Ascending aorta (tissue), 2 donors: ENCODE data around the gene SLC35E1. TPM values are rescaled to one million over a fixed set of nuclear protein-coding genes. Genes with fewer than 3 reads are reported as not detected.

Source experiments
- DNase-seq, 2 donors: peaks; one replicate each; pipeline ENCODE4 v3.0.0-alpha.2; 2019; ENCODE audit warnings: low spot score in 2 of 2
- H3K27ac ChIP-seq, 2 donors: fragments of 200-600 bp; sonication (generic); one replicate each; pipeline ENCODE4 v1.5.1; 2016 to 2017; ENCODE audit warnings: mild to moderate bottlenecking in 1 of 2
- H3K27me3 ChIP-seq: fragments of 200-600 bp; sonication (generic); one replicate; pipeline ENCODE4 v1.5.1; 2017
- H3K36me3 ChIP-seq, 2 donors: fragments of 200-600 bp; sonication (generic); one replicate each; pipeline ENCODE4 v1.5.1; 2016
- H3K4me1 ChIP-seq, 2 donors: fragments of 200-600 bp; sonication (generic); one replicate each; pipeline ENCODE4 v1.5.1; 2016 to 2017; ENCODE audit warnings: mild to moderate bottlenecking in 1 of 2
- H3K4me3 ChIP-seq, 2 donors: fragments of 200-600 bp; sonication (generic); one replicate each; pipeline ENCODE4 v1.5.1; 2016 to 2017; ENCODE audit warnings: mild to moderate bottlenecking in 1 of 2
- H3K9me3 ChIP-seq, 2 donors: fragments of 200-600 bp; sonication (generic); one replicate each; pipeline ENCODE4 v1.5.1; 2016
- intact Hi-C: fragments of 100-400 bp; cut with DNase I; formaldehyde crosslinking; loops from one replicate; pipeline ENCODE4 v1.15.1; 2023
- total RNA-seq: library from RNA; depleted of rRNA; stranded (reverse); fragments of >200 nt; gene quantifications from one replicate; pipeline ENCODE4 v1.1.0, GENCODE V29; 2016
- TF ChIP-seq, protein P1 (sequence below), 3 experiments: fragments of 200-600 bp in 2 of 3; fragments of 450-650 bp in 1 of 3; sonication (generic) in 2 of 3; IDR thresholded peaks; one replicate each; pipeline ENCODE4 v1.5.1; 2016 to 2019; ENCODE audit warnings: antibody characterized with exemption in 3 of 3, mild to moderate bottlenecking in 1 of 3, moderate library complexity in 1 of 3

SLC35E1 gene
- total RNA-seq, 1 donor from 2014 or later, result 56.3 TPM

DNA sequence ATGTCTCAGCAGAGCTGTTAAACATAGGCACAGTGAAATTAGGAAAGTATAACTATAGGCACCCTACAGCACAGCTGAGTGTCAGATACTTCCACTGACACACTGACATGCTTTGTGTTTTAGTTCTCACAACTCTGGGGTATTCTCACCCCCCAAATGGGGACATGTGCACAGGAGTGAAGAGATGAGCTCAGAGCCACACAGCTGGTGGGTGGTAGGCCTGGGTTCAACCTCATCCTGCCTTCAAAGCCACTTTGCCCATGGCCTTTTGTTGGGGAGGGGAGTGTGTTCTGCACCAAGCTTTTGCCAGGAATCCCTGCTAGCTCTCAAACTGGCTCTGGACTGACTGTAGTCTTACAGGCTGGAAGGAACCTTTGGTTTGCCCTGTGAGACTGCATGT, 1.7 kb upstream of the SLC35E1 start:
- Histone ChIP-seq H3K27me3 (no peaks in the 10 kb centered on the region), H3K9me3 (no peaks in the 10 kb centered on the region), H3K27ac (no peak overlapping the region), H3K4me3 (peak overlapping the region; percentile 63 to 95), H3K4me1 (peaks cover 14 to 23% of the 10 kb centered on the region in 2 donors), H3K36me3 (peaks cover 36 to 48% of the 10 kb centered on the region in 2 donors)
- no peak for DNase-seq
- intact Hi-C loops, result loop anchor here (2.0 to 5.0 kb wide), 2 partner anchors 31 to 88 kb away; partner anchors contain the start of genes CHERP, SMIM7 and TMEM38A
- TF ChIP-seq, protein P1, sequence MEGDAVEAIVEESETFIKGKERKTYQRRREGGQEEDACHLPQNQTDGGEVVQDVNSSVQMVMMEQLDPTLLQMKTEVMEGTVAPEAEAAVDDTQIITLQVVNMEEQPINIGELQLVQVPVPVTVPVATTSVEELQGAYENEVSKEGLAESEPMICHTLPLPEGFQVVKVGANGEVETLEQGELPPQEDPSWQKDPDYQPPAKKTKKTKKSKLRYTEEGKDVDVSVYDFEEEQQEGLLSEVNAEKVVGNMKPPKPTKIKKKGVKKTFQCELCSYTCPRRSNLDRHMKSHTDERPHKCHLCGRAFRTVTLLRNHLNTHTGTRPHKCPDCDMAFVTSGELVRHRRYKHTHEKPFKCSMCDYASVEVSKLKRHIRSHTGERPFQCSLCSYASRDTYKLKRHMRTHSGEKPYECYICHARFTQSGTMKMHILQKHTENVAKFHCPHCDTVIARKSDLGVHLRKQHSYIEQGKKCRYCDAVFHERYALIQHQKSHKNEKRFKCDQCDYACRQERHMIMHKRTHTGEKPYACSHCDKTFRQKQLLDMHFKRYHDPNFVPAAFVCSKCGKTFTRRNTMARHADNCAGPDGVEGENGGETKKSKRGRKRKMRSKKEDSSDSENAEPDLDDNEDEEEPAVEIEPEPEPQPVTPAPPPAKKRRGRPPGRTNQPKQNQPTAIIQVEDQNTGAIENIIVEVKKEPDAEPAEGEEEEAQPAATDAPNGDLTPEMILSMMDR (IDR thresholded peaks at IDR 0.05), result no peak

DNA sequence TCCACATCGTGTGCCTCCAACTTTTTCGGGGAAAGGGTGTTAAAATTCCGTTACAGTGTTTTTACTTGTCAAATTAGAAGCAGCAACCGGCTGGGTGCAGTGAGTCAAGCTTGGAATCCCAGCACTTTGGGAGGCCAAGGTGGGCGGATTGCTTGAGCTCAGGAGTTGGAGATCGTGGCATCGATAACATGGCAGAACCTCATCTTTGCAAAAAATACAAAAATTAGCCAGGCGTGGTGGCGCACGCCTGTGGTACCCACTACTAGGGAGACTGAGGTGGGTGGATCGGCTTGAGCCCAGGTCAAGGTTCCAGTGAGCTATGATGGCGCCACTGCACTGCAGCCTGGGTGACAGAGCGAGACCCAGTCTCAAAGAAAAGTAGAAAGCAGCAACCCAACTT, 1.1 kb upstream of the SLC35E1 start:
- Histone ChIP-seq H3K4me1 (peaks cover 14 to 23% of the 10 kb centered on the region in 2 donors), H3K9me3 (no peaks in the 10 kb centered on the region), H3K36me3 (peaks cover 41 to 42% of the 10 kb centered on the region in 2 donors), H3K4me3 (peak overlapping the region; percentile 63 to 95), H3K27ac (peak overlapping the region; percentile 53 to 86), H3K27me3 (no peaks in the 10 kb centered on the region)
- intact Hi-C loops, result loop anchor here (2.0 to 5.0 kb wide), 2 partner anchors 30 to 89 kb away; partner anchors contain the start of genes CHERP, SMIM7 and TMEM38A
- TF ChIP-seq, protein P1 (IDR thresholded peaks at IDR 0.05), result no peak
- DNase-seq, result no peak

GRCh38 chr19:16571822-16572331, 338 bp downstream of the SLC35E1 start:
- Histone ChIP-seq H3K4me1 (peaks cover 14 to 23% of the 10 kb centered on the region in 2 donors), H3K4me3 (peak overlapping the region; percentile 90 to 95), H3K27ac (peak overlapping the region; percentile 73 to 81), H3K9me3 (no peaks in the 10 kb centered on the region), H3K36me3 (peaks cover 34 to 38% of the 10 kb centered on the region in 2 donors), H3K27me3 (no peaks in the 10 kb centered on the region)
- TF ChIP-seq, protein P1 (IDR thresholded peaks at IDR 0.05), result no peak
- intact Hi-C loops, result loop anchor here (1.0 to 5.0 kb wide), 4 partner anchors 29 to 90 kb away; partner anchors contain the start of genes C19orf44, CALR3, CHERP and MED26
- no peak for DNase-seq

DNA sequence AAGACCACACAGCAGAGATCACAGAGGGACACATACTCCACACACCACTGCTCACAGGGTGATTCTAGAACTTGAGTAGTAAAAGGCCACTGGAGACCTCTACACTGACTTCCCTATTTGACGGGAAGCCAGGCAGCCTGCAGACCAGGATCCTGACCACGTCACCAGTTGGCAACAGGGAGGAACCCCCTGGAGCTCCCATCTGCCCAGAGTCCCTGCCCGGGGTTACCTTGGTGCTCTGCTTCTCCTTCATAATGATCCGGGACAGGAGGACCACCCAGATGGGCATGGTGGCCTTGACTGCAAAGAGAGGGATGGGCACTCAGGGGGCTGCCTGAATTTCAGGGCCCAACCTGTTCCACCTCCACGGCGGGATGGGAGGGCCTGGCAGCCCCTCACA, 932 bp downstream of the SLC35E1 start:
- peaks cover 14 to 23% of the 10 kb centered on the region in 2 donors for H3K4me1 ChIP-seq
- peaks cover 34 to 37% of the 10 kb centered on the region in 2 donors for H3K36me3 ChIP-seq
- H3K27ac ChIP-seq, result peak overlapping the region; percentile 73 to 81
- intact Hi-C loops, result loop anchor here (5.0 kb wide), 1 partner anchor 91 kb away; the partner anchor contains the start of genes SMIM7 and TMEM38A
- TF ChIP-seq, protein P1 (IDR thresholded peaks at IDR 0.05), result no peak
- H3K4me3 ChIP-seq, result peak overlapping the region; percentile 90 to 95
- no peak for DNase-seq
- no peaks in the 10 kb centered on the region for H3K27me3 ChIP-seq
- no peaks in the 10 kb centered on the region for H3K9me3 ChIP-seq

DNA sequence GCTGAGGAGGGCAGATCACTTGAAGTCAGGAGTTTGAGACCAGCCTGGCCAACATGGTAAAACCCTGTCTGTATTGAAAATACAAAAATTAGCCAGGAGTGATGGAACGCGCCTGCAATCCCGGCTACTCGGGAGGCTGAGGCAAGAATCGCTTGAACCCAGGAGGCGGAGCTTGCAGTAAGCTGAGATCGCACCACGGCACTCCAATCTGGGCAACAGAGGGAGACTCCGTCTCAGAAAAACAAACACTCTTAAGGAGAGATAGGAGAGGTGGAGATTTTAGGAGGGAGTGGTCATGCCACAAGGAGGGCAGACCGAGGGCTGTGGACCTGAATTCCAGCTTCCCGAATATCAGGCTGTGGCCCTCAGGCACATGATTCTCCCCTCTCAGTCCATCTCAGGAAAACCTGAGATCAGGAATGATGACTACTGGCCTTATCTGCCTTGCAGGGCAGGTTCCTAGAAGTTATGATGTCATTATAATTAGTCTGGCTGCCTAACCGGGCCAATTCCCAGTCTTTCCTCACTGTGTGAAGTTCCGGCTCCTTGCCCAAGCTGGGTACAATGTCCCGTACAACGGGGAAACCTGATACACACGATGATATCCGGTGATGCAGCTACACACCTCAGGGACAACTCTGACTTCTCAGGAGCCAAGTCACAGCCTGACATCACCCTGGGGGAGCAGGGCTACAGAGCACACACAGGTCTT, 2.5 kb downstream of the SLC35E1 start:
- no peak for DNase-seq
- no peak overlapping the region for H3K27ac ChIP-seq
- H3K27me3 ChIP-seq, result no peaks in the 10 kb centered on the region
- H3K4me3 ChIP-seq, result no peak overlapping the region
- intact Hi-C loops, result loop anchor here (5.0 kb wide), 1 partner anchor 93 kb away; the partner anchor contains the start of genes SMIM7 and TMEM38A
- TF ChIP-seq, protein P1 (IDR thresholded peaks at IDR 0.05), result no peak
- peaks cover 32 to 34% of the 10 kb centered on the region in 2 donors for H3K36me3 ChIP-seq
- H3K9me3 ChIP-seq, result no peaks in the 10 kb centered on the region
- H3K4me1 ChIP-seq, result peaks cover 14 to 23% of the 10 kb centered on the region in 2 donors
